Measurements from ENCODE around the gene NT5C1A. TPM values are rescaled to one million over a fixed set of nuclear protein-coding genes. Genes with fewer than 3 reads are reported as not detected.

The NT5C1A gene
- polyA plus RNA-seq, 1 experiment: not detected

DNA sequence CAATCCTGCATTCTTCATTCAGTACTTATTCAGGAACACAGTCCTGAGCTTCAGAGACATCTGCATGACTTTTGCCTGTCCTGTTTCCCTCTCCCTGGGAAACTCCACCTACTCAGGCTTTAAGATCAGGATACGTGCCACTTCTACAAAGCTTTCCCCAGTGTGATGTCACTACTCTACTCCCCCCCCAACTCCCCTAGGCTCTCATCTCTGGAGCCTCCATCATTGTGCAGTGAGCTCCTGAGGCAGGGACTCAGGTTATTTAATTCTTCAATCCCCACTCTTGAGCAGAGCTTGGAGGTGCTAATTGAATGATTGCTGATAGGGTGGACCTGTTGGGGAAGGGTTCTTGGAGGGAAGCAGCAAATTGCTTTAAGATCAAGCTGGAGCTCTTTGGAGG lies 1.2 kb downstream of the NT5C1A start:
- no peak overlapping the region for H3K27ac ChIP-seq (ENCODE audit: low read depth, low read length)
- CTCF ChIA-PET: interaction anchor here (0.6 to 9.4 kb wide), 5 partner anchors 15 to 132 kb away, joined by 3 to 128 read pairs (median 3); no protein-coding TSS in a partner anchor
- POLR2A ChIA-PET: interaction anchor here (0.8 kb wide), 1 partner anchor 11 kb away, joined by 3 read pairs; no protein-coding TSS in a partner anchor

GRCh38 chr1:39668894-39669293 lies 3.0 kb downstream of the NT5C1A start:
- Histone ChIP-seq H3K27ac (ENCODE audit: low read depth, low read length) (no peak overlapping the region), H3K4me3 (ENCODE audit: low read depth, low read length) (no peak overlapping the region), H3K27me3 (ENCODE audit: control insufficient read depth, insufficient read depth, low read length) (peaks cover 81% of the 10 kb centered on the region), H3K9me3 (ENCODE audit: control insufficient read depth, insufficient read depth, low read length) (no peaks in the 10 kb centered on the region; the same call in 1 of the 2 replicates)
- DNase-seq (ENCODE audit: low read depth, low spot score): no peak
- ChIA-PET CTCF (interaction anchor here (5.6 to 9.4 kb wide), 2 partner anchors 13 to 62 kb away, joined by 40 to 128 read pairs; no protein-coding TSS in a partner anchor), POLR2A (interaction anchor here (0.6 kb wide), 2 partner anchors 41 to 138 kb away, joined by 3 to 7 read pairs; no protein-coding TSS in a partner anchor)
- TF ChIP-seq CTCF (IDR thresholded peaks at IDR 0.05; ENCODE audit: low read depth, low read length): no peak

More for the DNA sequence above, 1.2 kb downstream of the NT5C1A start:
- Histone ChIP-seq H3K4me3 (ENCODE audit: low read depth, low read length) (no peak overlapping the region), H3K27me3 (ENCODE audit: control insufficient read depth, insufficient read depth, low read length) (peaks cover 83% of the 10 kb centered on the region), H3K9me3 (ENCODE audit: control insufficient read depth, insufficient read depth, low read length) (no peaks in the 10 kb centered on the region; the same call in 1 of the 2 replicates)
- no peak for DNase-seq (ENCODE audit: low read depth, low spot score)
- no peak for TF ChIP-seq CTCF (IDR thresholded peaks at IDR 0.05; ENCODE audit: low read depth, low read length)

DNA sequence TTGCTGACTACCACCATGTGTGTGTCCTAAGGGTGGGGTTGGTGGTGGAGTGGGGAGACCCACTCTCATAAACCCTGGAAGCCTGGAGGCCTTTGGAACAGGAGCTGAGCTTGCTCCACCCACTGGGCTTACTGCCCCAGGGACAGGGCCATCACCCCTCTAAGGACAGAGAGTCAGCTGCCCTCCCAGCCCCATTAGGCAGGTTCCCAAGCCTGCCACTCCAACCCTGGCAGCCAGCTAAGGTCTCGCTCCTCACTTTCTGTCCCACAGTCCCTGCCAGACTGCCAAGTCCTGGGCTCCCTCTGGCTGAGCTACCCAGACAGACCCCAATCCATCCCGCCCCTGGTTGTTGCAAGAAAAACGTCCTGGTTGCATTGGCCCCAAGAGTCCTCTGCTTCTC lies 3.8 kb downstream of the NT5C1A start:
- no peak overlapping the region for H3K27ac ChIP-seq (ENCODE audit: low read depth, low read length)
- H3K4me3 ChIP-seq (ENCODE audit: low read depth, low read length): no peak overlapping the region
- ChIA-PET POLR2A (no interaction called here), CTCF (interaction anchor here (9.4 kb wide), 1 partner anchor 12 kb away, joined by 128 read pairs; no protein-coding TSS in a partner anchor)
- H3K9me3 ChIP-seq (ENCODE audit: control insufficient read depth, insufficient read depth, low read length): no peaks in the 10 kb centered on the region; the same call in 1 of the 2 replicates
- no peak for DNase-seq (ENCODE audit: low read depth, low spot score)
- TF ChIP-seq CTCF (IDR thresholded peaks at IDR 0.05; ENCODE audit: low read depth, low read length): no peak
- peaks cover 79% of the 10 kb centered on the region for H3K27me3 ChIP-seq (ENCODE audit: control insufficient read depth, insufficient read depth, low read length)

DNA sequence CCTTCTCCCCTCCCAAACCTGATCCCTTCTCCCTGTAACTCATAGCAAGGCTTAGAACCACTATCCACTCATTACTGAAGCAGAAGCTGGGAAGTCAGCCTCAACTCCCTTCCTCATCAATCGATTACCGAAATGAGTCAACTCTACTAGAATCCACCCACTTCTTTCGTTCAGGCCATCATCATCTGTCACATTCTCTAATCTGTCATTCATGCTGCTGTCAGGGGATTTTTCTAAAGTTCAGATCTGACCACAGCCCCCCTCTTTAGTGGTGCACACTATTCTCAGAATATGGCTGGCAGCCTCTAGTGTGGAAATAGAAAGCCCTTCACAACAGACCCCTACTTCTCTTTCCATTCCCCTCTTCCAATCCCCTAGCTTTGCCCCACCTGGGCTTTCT lies 5.1 kb downstream of the NT5C1A start:
- POLR2A ChIA-PET: no interaction called here
- CTCF ChIA-PET: interaction anchor here (1.1 to 9.4 kb wide), 2 partner anchors 11 to 61 kb away, joined by 5 to 128 read pairs; no protein-coding TSS in a partner anchor
- no peaks in the 10 kb centered on the region; the same call in 1 of the 2 replicates for H3K9me3 ChIP-seq (ENCODE audit: control insufficient read depth, insufficient read depth, low read length)
- no peak for DNase-seq (ENCODE audit: low read depth, low spot score)
- H3K27me3 ChIP-seq (ENCODE audit: control insufficient read depth, insufficient read depth, low read length): peaks cover 76% of the 10 kb centered on the region
- H3K27ac ChIP-seq (ENCODE audit: low read depth, low read length): no peak overlapping the region
- TF ChIP-seq CTCF (IDR thresholded peaks at IDR 0.05; ENCODE audit: low read depth, low read length): no peak
- H3K4me3 ChIP-seq (ENCODE audit: low read depth, low read length): no peak overlapping the region

- Histone ChIP-seq H3K4me3 (ENCODE audit: low read depth, low read length) (no peak overlapping the region), H3K9me3 (ENCODE audit: control insufficient read depth, insufficient read depth, low read length) (no peaks in the 10 kb centered on the region; the same call in 1 of the 2 replicates), H3K27me3 (ENCODE audit: control insufficient read depth, insufficient read depth, low read length) (peaks cover 77% of the 10 kb centered on the region), H3K27ac (ENCODE audit: low read depth, low read length) (no peak overlapping the region)
- no peak for TF ChIP-seq CTCF (IDR thresholded peaks at IDR 0.05; ENCODE audit: low read depth, low read length)
- CTCF ChIA-PET: no interaction called here
- DNase-seq (ENCODE audit: low read depth, low spot score): no peak
- POLR2A ChIA-PET: no interaction called here
These were observed 8.3 kb downstream of the NT5C1A start for GRCh38 chr1:39663559-39663958.
